ENCODE measurements around the gene KRTDAP. TPM values are rescaled to one million over a fixed set of nuclear protein-coding genes. Genes with fewer than 3 reads are reported as not detected.

KRTDAP gene
- total and polyA plus RNA-seq, 10 of the 15 experiments (the other 5 are each of a cell fraction or from before 2014, with no cell fraction given): 0.23 TPM; not detected in 9

DNA sequence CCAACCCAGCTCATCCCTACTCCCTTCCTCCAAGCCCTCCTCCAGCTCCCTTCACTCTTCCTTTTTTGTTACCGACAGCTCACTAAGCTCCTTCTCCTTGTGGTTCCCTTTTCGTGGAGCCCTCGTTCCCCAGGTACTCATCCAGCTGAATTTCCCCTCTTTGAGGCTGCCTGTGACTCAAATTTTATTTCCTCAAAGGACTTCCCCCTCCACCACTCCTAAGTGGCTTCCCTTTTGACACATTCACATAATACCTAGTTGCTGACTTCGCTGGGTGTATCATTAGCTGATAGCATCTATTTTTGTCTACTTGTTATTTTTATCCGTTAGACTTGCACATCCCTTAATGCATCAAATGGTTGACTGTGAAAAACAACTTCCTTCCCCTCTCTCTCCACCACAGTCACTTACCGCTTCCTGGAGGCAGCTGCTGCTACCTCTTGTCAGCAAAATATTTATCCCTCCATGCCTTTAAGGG is 27.7 kb downstream of the KRTDAP start (continued):
- TF ChIP-seq ETV6 (conservative IDR thresholded peaks at IDR 0.05 in 1 of 2, IDR thresholded peaks at IDR 0.05 in 1 of 2; ENCODE audit: borderline replicate concordance in 1 of 2, low read depth in 1 of 2): peak in 1 of 2 experiments; percentile 100; a peak in 2 of 4 replicates
- no peak for TF ChIP-seq NR2C1 (IDR thresholded peaks at IDR 0.05)
- TF ChIP-seq SMC3 (IDR thresholded peaks at IDR 0.05; ENCODE audit: borderline replicate concordance, low read length): peak; percentile 26; the same call in 1 of the 2 replicates
- TF ChIP-seq, protein P1, sequence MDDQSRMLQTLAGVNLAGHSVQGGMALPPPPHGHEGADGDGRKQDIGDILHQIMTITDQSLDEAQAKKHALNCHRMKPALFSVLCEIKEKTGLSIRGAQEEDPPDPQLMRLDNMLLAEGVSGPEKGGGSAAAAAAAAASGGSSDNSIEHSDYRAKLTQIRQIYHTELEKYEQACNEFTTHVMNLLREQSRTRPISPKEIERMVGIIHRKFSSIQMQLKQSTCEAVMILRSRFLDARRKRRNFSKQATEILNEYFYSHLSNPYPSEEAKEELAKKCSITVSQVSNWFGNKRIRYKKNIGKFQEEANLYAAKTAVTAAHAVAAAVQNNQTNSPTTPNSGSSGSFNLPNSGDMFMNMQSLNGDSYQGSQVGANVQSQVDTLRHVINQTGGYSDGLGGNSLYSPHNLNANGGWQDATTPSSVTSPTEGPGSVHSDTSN (IDR thresholded peaks at IDR 0.05; ENCODE audit: insufficient replicate concordance, low read depth, low read length): no peak
- TF ChIP-seq SMAD1 (IDR thresholded peaks at IDR 0.05; ENCODE audit: low read depth, partially characterized antibody): peak; percentile 40
- 0 out of 2 replicates have a peak, but pooled peaks have one; percentile 54 for TF ChIP-seq JUND (IDR thresholded peaks at IDR 0.05; ENCODE audit: low read depth, low read length)
- TF ChIP-seq PML (IDR thresholded peaks at IDR 0.05; ENCODE audit: low read length): peak; percentile 86
- TF ChIP-seq, protein P2, sequence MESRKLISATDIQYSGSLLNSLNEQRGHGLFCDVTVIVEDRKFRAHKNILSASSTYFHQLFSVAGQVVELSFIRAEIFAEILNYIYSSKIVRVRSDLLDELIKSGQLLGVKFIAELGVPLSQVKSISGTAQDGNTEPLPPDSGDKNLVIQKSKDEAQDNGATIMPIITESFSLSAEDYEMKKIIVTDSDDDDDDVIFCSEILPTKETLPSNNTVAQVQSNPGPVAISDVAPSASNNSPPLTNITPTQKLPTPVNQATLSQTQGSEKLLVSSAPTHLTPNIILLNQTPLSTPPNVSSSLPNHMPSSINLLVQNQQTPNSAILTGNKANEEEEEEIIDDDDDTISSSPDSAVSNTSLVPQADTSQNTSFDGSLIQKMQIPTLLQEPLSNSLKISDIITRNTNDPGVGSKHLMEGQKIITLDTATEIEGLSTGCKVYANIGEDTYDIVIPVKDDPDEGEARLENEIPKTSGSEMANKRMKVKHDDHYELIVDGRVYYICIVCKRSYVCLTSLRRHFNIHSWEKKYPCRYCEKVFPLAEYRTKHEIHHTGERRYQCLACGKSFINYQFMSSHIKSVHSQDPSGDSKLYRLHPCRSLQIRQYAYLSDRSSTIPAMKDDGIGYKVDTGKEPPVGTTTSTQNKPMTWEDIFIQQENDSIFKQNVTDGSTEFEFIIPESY (IDR thresholded peaks at IDR 0.05): 0 out of 2 replicates have a peak, but pooled peaks have one; percentile 10
- no peak for TF ChIP-seq ASH2L (IDR thresholded peaks at IDR 0.05; ENCODE audit: borderline replicate concordance, low read depth)
- TF ChIP-seq E2F8 (IDR thresholded peaks at IDR 0.05; ENCODE audit: low read depth, partially characterized antibody): peak; percentile 28
- TF ChIP-seq, protein P3, sequence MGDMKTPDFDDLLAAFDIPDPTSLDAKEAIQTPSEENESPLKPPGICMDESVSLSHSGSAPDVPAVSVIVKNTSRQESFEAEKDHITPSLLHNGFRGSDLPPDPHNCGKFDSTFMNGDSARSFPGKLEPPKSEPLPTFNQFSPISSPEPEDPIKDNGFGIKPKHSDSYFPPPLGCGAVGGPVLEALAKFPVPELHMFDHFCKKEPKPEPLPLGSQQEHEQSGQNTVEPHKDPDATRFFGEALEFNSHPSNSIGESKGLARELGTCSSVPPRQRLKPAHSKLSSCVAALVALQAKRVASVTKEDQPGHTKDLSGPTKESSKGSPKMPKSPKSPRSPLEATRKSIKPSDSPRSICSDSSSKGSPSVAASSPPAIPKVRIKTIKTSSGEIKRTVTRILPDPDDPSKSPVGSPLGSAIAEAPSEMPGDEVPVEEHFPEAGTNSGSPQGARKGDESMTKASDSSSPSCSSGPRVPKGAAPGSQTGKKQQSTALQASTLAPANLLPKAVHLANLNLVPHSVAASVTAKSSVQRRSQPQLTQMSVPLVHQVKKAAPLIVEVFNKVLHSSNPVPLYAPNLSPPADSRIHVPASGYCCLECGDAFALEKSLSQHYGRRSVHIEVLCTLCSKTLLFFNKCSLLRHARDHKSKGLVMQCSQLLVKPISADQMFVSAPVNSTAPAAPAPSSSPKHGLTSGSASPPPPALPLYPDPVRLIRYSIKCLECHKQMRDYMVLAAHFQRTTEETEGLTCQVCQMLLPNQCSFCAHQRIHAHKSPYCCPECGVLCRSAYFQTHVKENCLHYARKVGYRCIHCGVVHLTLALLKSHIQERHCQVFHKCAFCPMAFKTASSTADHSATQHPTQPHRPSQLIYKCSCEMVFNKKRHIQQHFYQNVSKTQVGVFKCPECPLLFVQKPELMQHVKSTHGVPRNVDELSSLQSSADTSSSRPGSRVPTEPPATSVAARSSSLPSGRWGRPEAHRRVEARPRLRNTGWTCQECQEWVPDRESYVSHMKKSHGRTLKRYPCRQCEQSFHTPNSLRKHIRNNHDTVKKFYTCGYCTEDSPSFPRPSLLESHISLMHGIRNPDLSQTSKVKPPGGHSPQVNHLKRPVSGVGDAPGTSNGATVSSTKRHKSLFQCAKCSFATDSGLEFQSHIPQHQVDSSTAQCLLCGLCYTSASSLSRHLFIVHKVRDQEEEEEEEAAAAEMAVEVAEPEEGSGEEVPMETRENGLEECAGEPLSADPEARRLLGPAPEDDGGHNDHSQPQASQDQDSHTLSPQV (IDR thresholded peaks at IDR 0.05): no peak
- TF ChIP-seq USF1 (IDR thresholded peaks at IDR 0.05; ENCODE audit: borderline replicate concordance, extremely low read length, insufficient read depth, low read depth, low read length): no peak
- TF ChIP-seq HDGF (IDR thresholded peaks at IDR 0.05): peak; percentile 86
- TF ChIP-seq RELA (IDR thresholded peaks at IDR 0.05; ENCODE audit: borderline replicate concordance, partially characterized antibody): peak; percentile 90
- TF ChIP-seq ZBED1 (IDR thresholded peaks at IDR 0.05; ENCODE audit: borderline replicate concordance): peak; percentile 87; the same call in 1 of the 2 replicates
- no peak for TF ChIP-seq LARP7 (IDR thresholded peaks at IDR 0.05)
- TF ChIP-seq, protein P4, sequence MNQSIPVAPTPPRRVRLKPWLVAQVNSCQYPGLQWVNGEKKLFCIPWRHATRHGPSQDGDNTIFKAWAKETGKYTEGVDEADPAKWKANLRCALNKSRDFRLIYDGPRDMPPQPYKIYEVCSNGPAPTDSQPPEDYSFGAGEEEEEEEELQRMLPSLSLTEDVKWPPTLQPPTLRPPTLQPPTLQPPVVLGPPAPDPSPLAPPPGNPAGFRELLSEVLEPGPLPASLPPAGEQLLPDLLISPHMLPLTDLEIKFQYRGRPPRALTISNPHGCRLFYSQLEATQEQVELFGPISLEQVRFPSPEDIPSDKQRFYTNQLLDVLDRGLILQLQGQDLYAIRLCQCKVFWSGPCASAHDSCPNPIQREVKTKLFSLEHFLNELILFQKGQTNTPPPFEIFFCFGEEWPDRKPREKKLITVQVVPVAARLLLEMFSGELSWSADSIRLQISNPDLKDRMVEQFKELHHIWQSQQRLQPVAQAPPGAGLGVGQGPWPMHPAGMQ (IDR thresholded peaks at IDR 0.05; ENCODE audit: borderline replicate concordance): no peak

Measured in GM12878 (cell line).